GM12873 (cell line): Measurements from ENCODE around the gene OSBPL10.

ENCODE experiments used
- CTCF ChIP-seq: IDR thresholded peaks from 2 replicates; pipeline ENCODE4 v1.5.1; 2012; ENCODE audit warnings: low read depth, mild to moderate bottlenecking, moderate library complexity, low read length, control low read depth; ENCODE audit not compliant: insufficient read depth; ENCODE audit errors: missing control alignments

The OSBPL10 gene

GRCh38 chr3:31884251-31884650 is 96.8 kb downstream of the OSBPL10 start:
- no peak for TF ChIP-seq CTCF

GRCh38 chr3:31882895-31883294 is 98.2 kb downstream of the OSBPL10 start:
- TF ChIP-seq CTCF = no peak

DNA sequence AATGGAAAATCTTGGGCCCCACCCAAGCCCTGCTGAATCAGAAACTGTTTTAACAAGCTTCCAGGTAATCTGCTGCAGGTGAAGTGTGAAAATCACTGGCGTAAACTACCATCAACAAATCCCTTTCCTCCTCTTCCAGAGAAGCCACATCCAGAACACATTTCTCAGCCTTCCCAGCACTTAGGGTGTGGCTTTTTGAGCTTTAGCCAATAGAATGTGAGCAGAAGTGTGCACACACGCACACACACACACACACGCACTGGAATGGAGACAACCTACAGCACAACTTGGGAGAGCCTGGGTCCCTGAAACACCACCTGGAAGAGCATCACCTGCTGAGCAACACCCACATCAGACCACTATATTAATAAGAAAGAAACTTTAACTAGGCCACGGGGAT is 98.6 kb downstream of the OSBPL10 start:
- no peak for TF ChIP-seq CTCF

DNA sequence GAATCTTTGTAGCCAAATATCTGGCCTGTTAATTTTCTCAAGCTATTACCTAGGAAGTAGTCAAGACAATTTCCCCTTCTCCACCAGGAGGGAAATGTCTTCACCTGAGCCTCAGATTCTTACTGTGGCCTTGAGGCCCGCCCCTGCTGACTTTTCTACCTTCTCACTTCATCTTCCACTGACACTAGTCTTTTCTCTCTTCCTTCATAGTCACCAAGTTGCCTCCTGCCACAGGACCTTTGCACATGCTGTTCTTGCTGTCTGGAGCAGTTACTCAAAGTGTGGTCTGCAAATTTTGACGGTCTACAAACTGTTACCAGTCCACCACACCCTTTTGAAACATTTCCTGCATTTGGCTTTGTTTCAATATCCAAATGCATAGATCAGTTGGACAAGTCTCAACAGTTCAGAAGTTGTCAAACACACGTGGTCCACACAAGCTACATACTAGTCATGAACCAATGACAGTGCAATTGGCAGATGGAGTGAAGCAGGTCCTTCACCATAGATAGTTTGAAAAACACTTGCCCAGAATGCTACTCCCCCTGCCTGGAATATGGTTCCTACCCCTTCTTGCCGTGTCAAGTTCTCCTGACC is 100.5 kb downstream of the OSBPL10 start:
- no peak for TF ChIP-seq CTCF

- TF ChIP-seq CTCF = no peak
These were observed 101.0 kb downstream of the OSBPL10 start for GRCh38 chr3:31880020-31880419.

- TF ChIP-seq CTCF = no peak
These were observed 101.7 kb downstream of the OSBPL10 start for GRCh38 chr3:31879365-31879764.

- no peak for TF ChIP-seq CTCF
These were observed 102.7 kb downstream of the OSBPL10 start for GRCh38 chr3:31878231-31878838.
